ENCODE measurements around the gene ESM1.
"Not testable (repeated sequence)": the region's sequence is repeated elsewhere in the genome, so short reads cannot be mapped to it uniquely, and the experiment has no call there.

The ESM1 gene

GRCh38 chr5:54985301-54986268 lies at the start of gene ESM1:
TSS of gene ESM1 (minus strand) at chr5:54985593. CDS start at chr5:54985517, 76 bp downstream.
- no peak for ATAC-seq

GRCh38 chr5:55033568-55033967 lies 48.2 kb upstream of the ESM1 start:
- no peak for ATAC-seq

- no peak for ATAC-seq
These were observed 46.1 kb upstream of the ESM1 start for GRCh38 chr5:55031492-55031891.

DNA sequence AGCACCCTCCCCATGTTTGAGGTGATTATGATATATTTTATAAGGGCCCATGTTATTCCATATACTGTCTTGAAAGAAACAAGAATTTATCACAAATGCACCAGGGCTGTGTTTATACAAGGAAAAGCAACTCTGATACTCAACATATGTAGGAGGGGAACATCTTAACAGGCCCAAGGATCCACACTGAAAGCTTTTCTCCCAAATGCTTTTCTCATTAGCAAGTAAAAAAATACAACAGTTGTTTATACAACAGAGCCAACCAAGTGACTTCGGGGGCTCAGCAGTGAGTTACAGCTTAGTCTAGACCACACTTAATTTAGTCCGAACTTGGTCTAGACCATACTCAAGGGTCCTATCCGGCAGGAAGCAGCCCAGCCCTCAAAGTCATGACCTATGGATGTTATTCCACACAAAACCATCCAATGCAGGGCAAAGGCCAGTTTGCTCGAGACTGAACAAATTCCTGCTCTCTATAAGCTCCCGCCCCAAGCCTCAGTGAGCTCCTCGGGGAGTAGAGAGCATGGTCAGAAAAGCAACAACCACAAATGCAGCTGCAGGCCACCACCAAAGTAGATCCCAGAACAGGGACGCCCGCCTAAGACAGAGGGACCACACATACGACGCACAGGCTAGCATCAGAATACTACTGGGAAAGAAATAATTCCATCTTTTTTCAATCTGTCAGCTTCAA lies 45.4 kb upstream of the ESM1 start:
- ATAC-seq = no peak

GRCh38 chr5:55030220-55030619 lies 44.8 kb upstream of the ESM1 start:
- ATAC-seq = no peak

DNA sequence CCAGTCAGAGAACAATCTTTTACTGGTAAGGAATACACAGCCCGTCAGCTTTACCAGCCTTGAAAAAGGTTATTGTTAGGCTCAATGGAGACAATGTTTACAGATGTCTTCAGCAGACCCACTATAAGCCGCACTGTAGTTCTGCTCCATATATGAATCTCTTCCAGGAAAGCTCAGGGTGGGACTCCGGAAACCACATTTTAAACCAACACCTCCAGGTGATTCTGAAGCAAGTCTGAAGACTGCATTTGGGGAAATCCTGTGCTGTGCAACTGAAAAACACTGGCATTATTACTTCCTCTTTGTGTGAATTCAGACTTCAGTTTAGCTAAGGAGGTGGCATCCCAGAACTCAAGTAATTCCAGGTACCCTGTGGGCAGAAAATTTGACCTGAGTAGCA lies 42.2 kb upstream of the ESM1 start:
- ATAC-seq = no peak

- ATAC-seq = peak in 1 of 2 donors; percentile 24
These were observed 37.1 kb upstream of the ESM1 start for GRCh38 chr5:55022450-55022849.

DNA sequence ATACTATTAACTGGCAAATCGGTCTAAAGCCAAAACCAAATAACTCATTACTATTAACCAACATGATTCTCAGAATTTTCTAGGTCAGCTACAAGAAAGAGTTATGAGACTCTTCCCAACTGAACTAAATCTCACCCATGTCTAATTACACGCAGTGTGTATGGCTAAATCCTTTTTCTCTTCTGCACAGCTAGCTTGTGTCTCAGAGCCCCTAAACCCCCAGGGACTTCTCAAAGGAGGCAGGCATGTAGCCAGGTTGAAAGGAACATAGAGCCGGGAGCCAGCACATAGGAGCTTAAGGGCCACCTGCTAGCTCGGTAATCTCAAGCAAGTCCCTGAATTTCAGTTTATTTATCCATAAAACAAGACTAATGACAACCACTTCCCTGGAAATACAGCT lies 36.4 kb upstream of the ESM1 start:
- no peak for ATAC-seq

- ATAC-seq = no peak
These were observed 36.0 kb upstream of the ESM1 start for GRCh38 chr5:55021410-55021809.

DNA sequence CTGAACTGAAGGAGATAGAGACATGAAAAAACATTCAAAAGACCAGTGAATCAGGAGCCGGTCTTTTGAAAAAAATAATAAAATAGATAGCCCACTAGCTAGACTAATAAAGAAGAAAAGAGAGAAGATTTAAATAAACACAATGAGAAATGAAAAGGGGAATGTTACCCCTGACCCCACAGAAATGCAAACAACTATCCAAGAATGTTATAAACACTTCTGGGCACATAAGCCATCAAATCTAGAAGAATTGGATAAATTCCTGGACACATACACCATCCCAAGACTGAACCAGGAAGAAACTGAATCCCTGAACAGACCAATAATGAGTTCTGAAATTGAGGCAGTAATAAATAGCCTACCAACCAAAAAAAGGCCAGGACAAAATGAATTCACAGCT lies 24.8 kb upstream of the ESM1 start:
- ATAC-seq = not testable (repeated sequence)

GRCh38 chr5:55004729-55005128 lies 19.3 kb upstream of the ESM1 start:
- no peak for ATAC-seq

DNA sequence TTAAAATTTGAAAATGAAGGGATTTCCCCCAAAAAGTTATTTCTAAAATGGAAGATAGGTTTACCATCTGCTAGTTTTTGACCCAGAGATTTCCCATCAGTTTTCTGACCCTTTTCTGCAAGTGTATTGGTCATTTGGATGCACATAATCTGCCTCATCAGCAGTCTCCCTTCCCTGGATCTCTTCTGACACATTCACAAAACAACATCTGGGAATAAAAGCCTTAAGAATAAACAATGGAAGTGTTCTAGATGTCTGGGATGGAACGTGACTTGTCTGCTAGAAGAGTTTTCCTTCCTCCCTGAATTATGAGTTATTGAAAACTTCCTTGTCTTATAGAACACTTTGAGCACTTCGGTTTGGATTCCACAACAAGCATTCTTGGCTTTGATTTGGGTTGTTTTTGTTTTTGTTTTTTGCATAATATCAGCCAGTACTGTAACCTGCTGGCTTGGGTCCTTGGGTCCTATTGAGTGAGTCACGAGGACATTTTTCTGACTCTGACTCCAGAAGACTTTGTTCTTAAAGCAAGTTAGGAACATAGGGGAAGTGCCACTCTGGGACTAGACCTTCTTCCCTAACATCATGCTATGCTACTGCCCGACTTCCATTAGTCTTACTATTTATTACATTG lies 18.2 kb upstream of the ESM1 start:
- ATAC-seq = no peak

GRCh38 chr5:55002166-55002565 lies 16.8 kb upstream of the ESM1 start:
- not testable (repeated sequence) for ATAC-seq

DNA sequence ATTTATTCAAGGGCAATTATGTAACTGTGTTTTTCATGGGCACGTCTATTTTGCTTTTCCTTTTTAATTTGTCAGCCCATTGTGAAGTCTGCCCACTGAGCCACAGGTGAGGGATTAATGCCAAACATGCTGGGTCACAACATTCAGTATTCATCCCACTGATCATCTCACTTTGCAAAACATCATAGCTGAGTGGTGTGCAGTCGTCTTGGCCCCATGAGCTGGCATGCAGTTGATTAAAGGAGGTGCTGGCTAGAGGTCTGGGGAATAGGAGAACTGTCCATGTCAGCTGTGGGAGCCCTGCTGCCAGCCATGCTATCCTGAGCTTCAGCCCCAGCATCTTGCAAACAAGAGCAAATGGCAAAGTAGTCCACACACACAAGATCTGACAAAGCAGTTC lies 11.7 kb upstream of the ESM1 start:
- ATAC-seq = no peak

GRCh38 chr5:54996466-54996865 lies 11.1 kb upstream of the ESM1 start:
- no peak for ATAC-seq

GRCh38 chr5:54995168-54995567 lies 9.8 kb upstream of the ESM1 start:
- ATAC-seq = no peak

GRCh38 chr5:54994628-54995027 lies 9.2 kb upstream of the ESM1 start:
- no peak for ATAC-seq

- ATAC-seq = no peak
These were observed 7.9 kb upstream of the ESM1 start for GRCh38 chr5:54993318-54993717.

DNA sequence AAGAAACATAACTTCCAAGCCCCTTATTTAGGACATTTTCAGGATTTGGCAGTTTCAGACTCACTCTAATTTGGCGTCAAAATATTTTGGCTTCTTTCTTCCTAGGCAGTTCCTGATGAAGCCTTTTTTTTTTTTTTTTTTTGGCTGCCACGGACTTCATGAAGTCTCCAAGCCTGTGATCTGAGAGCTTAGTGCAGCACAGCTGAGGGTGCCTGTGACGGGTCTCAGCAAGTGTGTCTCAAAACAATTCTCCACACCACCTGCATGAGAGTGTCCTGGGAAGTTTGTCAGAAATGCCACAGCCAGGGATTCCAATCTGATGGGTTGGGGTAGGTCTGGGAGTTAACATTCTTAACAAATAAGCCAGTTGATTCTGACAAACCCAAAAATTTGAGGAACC lies 6.0 kb upstream of the ESM1 start:
- ATAC-seq = no peak

- no peak for ATAC-seq
These were observed 5.5 kb upstream of the ESM1 start for GRCh38 chr5:54990841-54991258.

DNA sequence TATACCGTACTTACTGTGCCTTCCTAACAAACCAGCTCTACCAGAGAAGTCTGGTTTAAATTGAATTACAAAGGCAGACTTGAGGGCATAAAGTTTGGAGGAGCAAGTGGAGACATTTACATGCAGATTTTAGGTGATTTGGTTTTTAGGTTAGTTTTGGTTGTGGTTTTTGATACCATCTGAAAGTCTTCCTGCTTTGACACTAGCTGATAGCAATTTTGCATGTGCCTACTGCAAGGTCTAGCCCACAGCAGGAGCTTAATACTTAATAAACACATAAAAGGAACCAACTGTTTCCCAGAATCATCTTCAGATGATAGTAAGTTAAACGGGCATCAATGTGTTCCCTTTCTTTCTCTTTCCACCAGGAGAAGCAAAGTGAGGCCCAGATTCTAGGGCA lies 3.4 kb upstream of the ESM1 start:
- ATAC-seq = no peak

DNA sequence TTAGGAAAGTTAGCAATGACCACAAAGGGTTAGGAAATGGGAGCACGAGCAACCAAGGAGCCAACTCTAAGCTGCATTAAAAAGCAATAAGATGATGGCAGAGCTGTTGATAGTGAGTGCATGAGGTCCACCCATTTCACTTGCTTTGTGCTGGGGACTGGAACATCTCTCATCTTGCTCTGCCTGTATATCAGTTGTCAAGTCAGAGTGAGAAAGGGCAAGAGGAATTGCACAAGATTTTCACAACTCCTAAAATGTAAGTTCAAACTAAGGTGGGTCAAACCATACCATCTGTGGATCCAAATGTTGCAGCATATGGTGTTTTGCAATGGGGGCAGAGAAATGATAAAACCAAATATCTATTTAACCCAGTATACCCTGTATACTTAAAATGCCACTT lies 2.8 kb upstream of the ESM1 start:
- ATAC-seq = no peak

DNA sequence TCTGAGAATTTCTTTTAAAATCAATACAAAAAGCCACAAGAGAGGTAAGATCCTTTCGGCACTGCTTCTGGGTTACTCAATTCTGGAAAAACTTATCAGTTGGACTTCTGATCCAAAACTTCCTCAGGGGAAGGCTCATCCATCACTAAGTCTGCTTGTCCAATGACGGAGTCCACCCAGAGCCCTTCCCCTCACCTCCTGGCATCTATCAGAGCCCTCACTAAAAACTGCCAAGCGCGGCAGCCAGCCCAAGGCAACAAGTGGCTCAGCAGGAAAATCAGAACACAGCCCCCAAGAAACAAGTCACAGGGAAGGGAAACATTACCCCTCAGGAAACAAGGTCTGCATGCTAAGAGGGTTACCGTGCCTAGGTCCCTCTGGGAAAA lies 869 bp upstream of the ESM1 start:
- ATAC-seq = no peak

DNA sequence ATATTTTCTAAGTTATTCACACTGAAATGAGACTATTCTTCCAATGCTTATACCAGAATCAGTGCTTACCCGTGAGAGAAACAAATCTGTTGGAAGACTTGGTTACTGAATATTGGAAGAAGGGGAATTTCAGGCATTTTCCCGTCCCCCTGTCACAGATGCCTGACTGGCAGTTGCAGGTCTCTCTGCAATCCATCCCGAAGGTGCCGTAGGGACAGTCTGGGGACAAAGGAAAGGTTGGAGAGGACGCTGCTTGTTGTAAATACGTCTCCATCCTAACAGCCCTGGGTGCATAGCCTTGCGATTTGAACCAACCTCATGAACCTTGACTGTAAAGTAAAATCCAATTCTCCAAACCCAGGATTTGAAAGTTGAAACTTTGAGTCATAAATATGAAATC lies 3.5 kb downstream of the ESM1 start:
- ATAC-seq = no peak

Measured in activated CD4-positive, CD25-positive, alpha-beta regulatory T cell treated with anti-CD3 and anti-CD28 coated beads, Interleukin-2, amount 50 U/mL, for 24 hours (primary cell).